T-cell (primary cell): ENCODE measurements around the gene MCM5. TPM values are rescaled to one million over a fixed set of nuclear protein-coding genes. Genes with fewer than 3 reads are reported as not detected.

Source experiments
- ATAC-seq, 4 experiments: fragments of 200-7000 bp in 3 of 4; fragments of 150-1000 bp in 1 of 4; cut with Tn5 transposase; replicated peaks in 1 of 4; 1 replicate in 3 of 4; 2 replicates in 1 of 4; pipeline ENCODE4 v1.10.0; 2021; ENCODE audit warnings: moderate library complexity in 3 of 4, mild to moderate bottlenecking in 2 of 4, moderate number of reproducible peaks in 1 of 4
- CTCF ChIA-PET, 2 donors: fragments of 300-600 bp; sonication (Branson Sonifier 250); formaldehyde crosslinking; loops; one replicate each; lab custom pipeline; 2022; ENCODE audit warnings: antibody characterized with exemption in 2 of 2; lab: Charles Lee
- POLR2A ChIA-PET, 2 donors: fragments of 300-600 bp; sonication (Branson Sonifier 250); formaldehyde crosslinking; loops; one replicate each; lab custom pipeline; 2022; ENCODE audit warnings: antibody characterized with exemption in 2 of 2; lab: Charles Lee
- DNase-seq, 35 experiments: peaks; one replicate each; pipeline versions ENCODE4 v3.0.0 to v3.0.0-alpha.2; 2013 to 2023
- H3K27ac ChIP-seq: one replicate; pipeline ENCODE4 v1.5.1; 2013; ENCODE audit warnings: low read length
- H3K27me3 ChIP-seq, 2 experiments: replicated peaks in 1 of 2; 1 replicate in 1 of 2; 2 replicates in 1 of 2; pipeline versions ENCODE4 v1.6.1 to v1.7.0; 2013; ENCODE audit warnings: low read length in 1 of 2, mixed read lengths in 1 of 2; ENCODE audit not compliant: control insufficient read depth in 2 of 2, insufficient read depth in 2 of 2; ENCODE audit errors: extremely low read depth in 1 of 2
- H3K36me3 ChIP-seq, 2 donors: 1 replicate in 1 of 2; 2 replicates in 1 of 2; pipeline versions ENCODE4 v1.6.1 to v1.7.0; 2013; ENCODE audit warnings: low read length in 1 of 2; ENCODE audit not compliant: control insufficient read depth in 2 of 2, insufficient read depth in 1 of 2; ENCODE audit errors: extremely low read depth in 1 of 2
- H3K4me1 ChIP-seq, 2 experiments: 1 replicate in 1 of 2; 2 replicates in 1 of 2; pipeline versions ENCODE4 v1.6.1 to v1.7.0; 2013; ENCODE audit warnings: low read length in 2 of 2, mixed read lengths in 1 of 2; ENCODE audit not compliant: insufficient read depth in 2 of 2, control insufficient read depth in 1 of 2; ENCODE audit errors: extremely low read depth in 1 of 2
- H3K4me3 ChIP-seq, 2 donors: 1 replicate in 1 of 2; 2 replicates in 1 of 2; pipeline versions ENCODE4 v1.5.1 to v1.7.0; 2013; ENCODE audit warnings: mild to moderate bottlenecking in 2 of 2, low read length in 1 of 2, moderate library complexity in 1 of 2; ENCODE audit not compliant: control insufficient read depth in 1 of 2; ENCODE audit errors: extremely low read depth in 1 of 2
- H3K9me3 ChIP-seq: 2 replicates; pipeline ENCODE4 v1.7.0; 2013
- H3K27ac Mint-ChIP-seq, 2 donors: one replicate each; pipeline ENCODE4 v1.8.0; 2020 to 2021; ENCODE audit warnings: mild to moderate bottlenecking in 2 of 2, mixed read lengths in 2 of 2
- H3K27me3 Mint-ChIP-seq, 2 donors: one replicate each; pipeline ENCODE4 v1.8.0; 2021 to 2022; ENCODE audit warnings: mixed read lengths in 2 of 2
- H3K36me3 Mint-ChIP-seq: one replicate; pipeline ENCODE4 v1.8.0; 2021; ENCODE audit warnings: mixed read lengths
- H3K4me1 Mint-ChIP-seq, 3 donors: one replicate each; pipeline ENCODE4 v1.8.0; 2020 to 2022; ENCODE audit warnings: mixed read lengths in 3 of 3, mild to moderate bottlenecking in 1 of 3
- H3K4me3 Mint-ChIP-seq, 3 donors: one replicate each; pipeline ENCODE4 v1.8.0; 2020 to 2022; ENCODE audit warnings: mild to moderate bottlenecking in 3 of 3, mixed read lengths in 3 of 3, moderate library complexity in 3 of 3
- H3K9me3 Mint-ChIP-seq, 3 donors: one replicate each; pipeline ENCODE4 v1.8.0; 2020 to 2022; ENCODE audit warnings: mixed read lengths in 3 of 3
- WGBS: methylation state at CpG from one replicate; pipeline ENCODE4 v1.1.5; 2013; ENCODE audit warnings: missing lambda C conversion rate; ENCODE audit not compliant: insufficient coverage; 5-methylcytosine and 5-hydroxymethylcytosine counted together
- total RNA-seq, 35 experiments: library from RNA in 6 of 35; stranded (reverse) in 6 of 35; fragments of 120-200 nt in 1 of 35; gene quantifications; one replicate each; pipeline versions ENCODE4 v1.2.1 to v1.2.4 and lab custom pipeline; 2013 to 2026

MCM5 gene
- total RNA-seq, 5 donors from 2014 or later (not counting 1 experiment from before 2014, with no cell fraction given): 34.7 to 66.8 (median 58.7) TPM

- H3K36me3 ChIP-seq: no peaks in the 10 kb centered on the region
- ATAC-seq (no peak), DNase-seq (no peak)
- peaks cover 0 to 28% of the 10 kb centered on the region in 2 experiments for H3K4me1 ChIP-seq
- POLR2A ChIA-PET: interaction anchor here (0.6 to 0.9 kb wide), 2 partner anchors 18 to 843 kb away, joined by 3 read pairs; no protein-coding TSS in a partner anchor
- CTCF ChIA-PET: interaction anchor here in 1 of 2 donors (0.7 to 1.0 kb wide), 2 partner anchors 28 to 46 kb away, joined by 4 to 5 read pairs; no protein-coding TSS in a partner anchor
- peaks cover 17 to 28% (median 20%) of the 10 kb centered on the region in 3 donors for H3K4me1 Mint-ChIP-seq
- no peaks in the 10 kb centered on the region for H3K9me3 Mint-ChIP-seq
- H3K27me3 ChIP-seq: no peaks in the 10 kb centered on the region
- no peak overlapping the region for H3K4me3 ChIP-seq
- no peaks in the 10 kb centered on the region for H3K9me3 ChIP-seq
- peaks cover 9% of the 10 kb centered on the region for H3K36me3 Mint-ChIP-seq
- H3K27ac Mint-ChIP-seq: no peak overlapping the region
- no peak overlapping the region for H3K4me3 Mint-ChIP-seq
- no peaks in the 10 kb centered on the region for H3K27me3 Mint-ChIP-seq
- no peak overlapping the region for H3K27ac ChIP-seq
- 95% methylated on average over 4 of the region's 13 CpGs for WGBS
Measured at GRCh38 chr22:35397095-35397904, 2.6 kb upstream of the MCM5 start.

- POLR2A ChIA-PET: no interaction called here
- peaks cover 0 to 11% of the 10 kb centered on the region in 2 donors for H3K36me3 ChIP-seq
- H3K27me3 Mint-ChIP-seq: no peaks in the 10 kb centered on the region
- 96% methylated on average over 2 of the region's 4 CpGs for WGBS
- CTCF ChIA-PET: no interaction called here
- peaks cover 16% of the 10 kb centered on the region for H3K36me3 Mint-ChIP-seq
- no peak for DNase-seq
- no peak overlapping the region for H3K4me3 ChIP-seq
- no peaks in the 10 kb centered on the region for H3K9me3 ChIP-seq
- H3K4me1 ChIP-seq: peaks cover 0 to 36% of the 10 kb centered on the region in 2 experiments
- no peak overlapping the region for H3K27ac ChIP-seq
- peak overlapping the region; percentile 39 to 96 for H3K27ac Mint-ChIP-seq
- no peak for ATAC-seq
- H3K4me3 Mint-ChIP-seq: peak overlapping the region; percentile 97 to 99 (median 98)
- H3K27me3 ChIP-seq: no peaks in the 10 kb centered on the region
- H3K4me1 Mint-ChIP-seq: peaks cover 24 to 32% (median 24%) of the 10 kb centered on the region in 3 donors
- H3K9me3 Mint-ChIP-seq: no peaks in the 10 kb centered on the region
Measured at GRCh38 chr22:35398591-35398973, 1.4 kb upstream of the MCM5 start.

GRCh38 chr22:35399114-35399677 is 744 bp upstream of the MCM5 start:
- DNase-seq (peak in 1 of 35 experiments; percentile 11), ATAC-seq (no peak)
- H3K36me3 Mint-ChIP-seq: peaks cover 22% of the 10 kb centered on the region
- 57% methylated on average over 12 of the region's 24 CpGs for WGBS
- H3K9me3 Mint-ChIP-seq: no peaks in the 10 kb centered on the region
- peak overlapping the region; percentile 97 to 100 for H3K4me3 ChIP-seq
- peaks cover 24 to 29% (median 24%) of the 10 kb centered on the region in 3 donors for H3K4me1 Mint-ChIP-seq
- peak overlapping the region; percentile 70 for H3K27ac ChIP-seq
- no peaks in the 10 kb centered on the region for H3K27me3 ChIP-seq
- H3K27me3 Mint-ChIP-seq: no peaks in the 10 kb centered on the region
- H3K36me3 ChIP-seq: peaks cover 0 to 16% of the 10 kb centered on the region in 2 donors
- H3K4me3 Mint-ChIP-seq: peak overlapping the region; percentile 97 to 99 (median 98)
- peak overlapping the region; percentile 94 to 96 for H3K27ac Mint-ChIP-seq
- CTCF ChIA-PET: no interaction called here
- peaks cover 0 to 36% of the 10 kb centered on the region in 2 experiments for H3K4me1 ChIP-seq
- no peaks in the 10 kb centered on the region for H3K9me3 ChIP-seq
- POLR2A ChIA-PET: no interaction called here

GRCh38 chr22:35400501-35400790 is 506 bp downstream of the MCM5 start:
- H3K27ac Mint-ChIP-seq: no peak overlapping the region
- peaks cover 0 to 36% of the 10 kb centered on the region in 2 experiments for H3K4me1 ChIP-seq
- H3K27me3 Mint-ChIP-seq: no peaks in the 10 kb centered on the region
- H3K9me3 ChIP-seq: no peaks in the 10 kb centered on the region
- peaks cover 2 to 24% of the 10 kb centered on the region in 2 donors for H3K36me3 ChIP-seq
- ChIA-PET POLR2A (no interaction called here), CTCF (no interaction called here)
- WGBS: under 1% methylated on average over 16 of the region's 20 CpGs
- H3K4me3 ChIP-seq: peak overlapping the region; percentile 97 to 100
- H3K9me3 Mint-ChIP-seq: no peaks in the 10 kb centered on the region
- H3K4me1 Mint-ChIP-seq: peaks cover 24 to 29% (median 24%) of the 10 kb centered on the region in 3 donors
- ATAC-seq (peak in 3 of 4 experiments; percentile 9 to 23 (median 18)), DNase-seq (peak in 5 of 35 experiments; percentile 5 to 26 (median 11))
- H3K36me3 Mint-ChIP-seq: peaks cover 31% of the 10 kb centered on the region
- H3K27me3 ChIP-seq: no peaks in the 10 kb centered on the region
- H3K27ac ChIP-seq: peak overlapping the region; percentile 32
- peak overlapping the region; percentile 97 to 99 (median 98) for H3K4me3 Mint-ChIP-seq

- peaks cover 0 to 36% of the 10 kb centered on the region in 2 experiments for H3K4me1 ChIP-seq
Measured at GRCh38 chr22:35401863-35402262, 1.9 kb downstream of the MCM5 start.

GRCh38 chr22:35403356-35403755 is 3.4 kb downstream of the MCM5 start:
- ATAC-seq (no peak), DNase-seq (no peak)
- Histone ChIP-seq H3K4me3 (no peak overlapping the region), H3K9me3 (no peaks in the 10 kb centered on the region), H3K36me3 (peaks cover 2 to 52% of the 10 kb centered on the region in 2 donors), H3K27me3 (no peaks in the 10 kb centered on the region), H3K27ac (no peak overlapping the region), H3K4me1 (peaks cover 0 to 36% of the 10 kb centered on the region in 2 experiments)
- Mint-ChIP-seq H3K36me3 (peaks cover 56% of the 10 kb centered on the region), H3K27me3 (no peaks in the 10 kb centered on the region), H3K27ac (no peak overlapping the region), H3K4me1 (peaks cover 24 to 32% (median 24%) of the 10 kb centered on the region in 3 donors), H3K4me3 (no peak overlapping the region), H3K9me3 (no peaks in the 10 kb centered on the region)
- ChIA-PET CTCF (no interaction called here), POLR2A (interaction anchor here in 1 of 2 donors (0.5 kb wide), 1 partner anchor 17 kb away, joined by 11 read pairs; no protein-coding TSS in a partner anchor)
- 80% methylated on average over 4 of the region's 7 CpGs for WGBS

More at GRCh38 chr22:35401863-35402262, 1.9 kb downstream of the MCM5 start:
- POLR2A ChIA-PET: interaction anchor here in 1 of 2 donors (0.6 kb wide), 1 partner anchor 26 kb away, joined by 4 read pairs; no protein-coding TSS in a partner anchor
- DNase-seq (no peak), ATAC-seq (no peak)
- no peaks in the 10 kb centered on the region for H3K27me3 ChIP-seq
- Mint-ChIP-seq H3K27ac (no peak overlapping the region), H3K9me3 (no peaks in the 10 kb centered on the region), H3K4me3 (peak overlapping the region; percentile 75 to 98 (median 82)), H3K27me3 (no peaks in the 10 kb centered on the region), H3K4me1 (peaks cover 24 to 29% (median 24%) of the 10 kb centered on the region in 3 donors), H3K36me3 (peaks cover 41% of the 10 kb centered on the region)
- H3K27ac ChIP-seq: no peak overlapping the region
- WGBS: 100% methylated on average over 6 of the region's 6 CpGs
- no peaks in the 10 kb centered on the region for H3K9me3 ChIP-seq
- H3K36me3 ChIP-seq: peaks cover 2 to 38% of the 10 kb centered on the region in 2 donors
- H3K4me3 ChIP-seq: no peak overlapping the region
- CTCF ChIA-PET: interaction anchor here in 1 of 2 donors (0.5 kb wide), 1 partner anchor 1083 kb away, joined by 3 read pairs; no protein-coding TSS in a partner anchor
